Fibroblast of skin of abdomen (primary cell): Measurements from ENCODE around the gene RASSF9.

Experiments used
- DNase-seq: peaks from one replicate; pipeline ENCODE4 v3.0.0-alpha.2; 2013

The RASSF9 gene

GRCh38 chr12:85821206-85821605 lies 15.0 kb downstream of the RASSF9 start:
- no peak for DNase-seq

- DNase-seq = peak; percentile 33
These were observed 16.1 kb downstream of the RASSF9 start for GRCh38 chr12:85820101-85820500.

- peak; percentile 26 for DNase-seq
These were observed 21.5 kb downstream of the RASSF9 start for GRCh38 chr12:85814741-85815140.

- DNase-seq = no peak
These were observed 22.1 kb downstream of the RASSF9 start for GRCh38 chr12:85814071-85814470.

- DNase-seq = no peak
These were observed 26.7 kb downstream of the RASSF9 start for GRCh38 chr12:85809500-85809899.

- peak; percentile 41 for DNase-seq
These were observed 28.5 kb downstream of the RASSF9 start for GRCh38 chr12:85807730-85808129.

GRCh38 chr12:85805654-85806053 lies 30.6 kb downstream of the RASSF9 start:
- DNase-seq = peak; percentile 37

- peak; percentile 70 for DNase-seq
These were observed 31.5 kb downstream of the RASSF9 start for GRCh38 chr12:85804663-85805062.

- no peak for DNase-seq
These were observed 32.3 kb downstream of the RASSF9 start for GRCh38 chr12:85803923-85804322.

- DNase-seq = peak; percentile 58
These were observed 33.0 kb downstream of the RASSF9 start for GRCh38 chr12:85803231-85803630.

- no peak for DNase-seq
These were observed 38.1 kb downstream of the RASSF9 start for GRCh38 chr12:85798122-85798521.

- no peak for DNase-seq
These were observed 40.2 kb downstream of the RASSF9 start for GRCh38 chr12:85796001-85796400.

- peak; percentile 77 for DNase-seq
These were observed 41.7 kb downstream of the RASSF9 start for GRCh38 chr12:85794531-85794930.

GRCh38 chr12:85784096-85784720 lies 52.0 kb downstream of the RASSF9 start:
- peak; percentile 56 for DNase-seq

- no peak for DNase-seq
These were observed 53.5 kb downstream of the RASSF9 start for GRCh38 chr12:85782711-85783110.

- DNase-seq = no peak
These were observed 54.4 kb downstream of the RASSF9 start for GRCh38 chr12:85781766-85782165.

- DNase-seq = no peak
These were observed 56.4 kb downstream of the RASSF9 start for GRCh38 chr12:85779768-85780167.

GRCh38 chr12:85775091-85775490 lies 61.1 kb downstream of the RASSF9 start:
- DNase-seq = no peak

- no peak for DNase-seq
These were observed 70.7 kb downstream of the RASSF9 start for GRCh38 chr12:85765453-85765869.

GRCh38 chr12:85759623-85760022 lies 76.6 kb downstream of the RASSF9 start:
- no peak for DNase-seq

- DNase-seq = no peak
These were observed 77.1 kb downstream of the RASSF9 start for GRCh38 chr12:85759091-85759490.

- DNase-seq = peak; percentile 11
These were observed 80.4 kb downstream of the RASSF9 start for GRCh38 chr12:85755760-85756159.
